ENCODE measurements around the gene CMKLR1.

The CMKLR1 gene

DNA sequence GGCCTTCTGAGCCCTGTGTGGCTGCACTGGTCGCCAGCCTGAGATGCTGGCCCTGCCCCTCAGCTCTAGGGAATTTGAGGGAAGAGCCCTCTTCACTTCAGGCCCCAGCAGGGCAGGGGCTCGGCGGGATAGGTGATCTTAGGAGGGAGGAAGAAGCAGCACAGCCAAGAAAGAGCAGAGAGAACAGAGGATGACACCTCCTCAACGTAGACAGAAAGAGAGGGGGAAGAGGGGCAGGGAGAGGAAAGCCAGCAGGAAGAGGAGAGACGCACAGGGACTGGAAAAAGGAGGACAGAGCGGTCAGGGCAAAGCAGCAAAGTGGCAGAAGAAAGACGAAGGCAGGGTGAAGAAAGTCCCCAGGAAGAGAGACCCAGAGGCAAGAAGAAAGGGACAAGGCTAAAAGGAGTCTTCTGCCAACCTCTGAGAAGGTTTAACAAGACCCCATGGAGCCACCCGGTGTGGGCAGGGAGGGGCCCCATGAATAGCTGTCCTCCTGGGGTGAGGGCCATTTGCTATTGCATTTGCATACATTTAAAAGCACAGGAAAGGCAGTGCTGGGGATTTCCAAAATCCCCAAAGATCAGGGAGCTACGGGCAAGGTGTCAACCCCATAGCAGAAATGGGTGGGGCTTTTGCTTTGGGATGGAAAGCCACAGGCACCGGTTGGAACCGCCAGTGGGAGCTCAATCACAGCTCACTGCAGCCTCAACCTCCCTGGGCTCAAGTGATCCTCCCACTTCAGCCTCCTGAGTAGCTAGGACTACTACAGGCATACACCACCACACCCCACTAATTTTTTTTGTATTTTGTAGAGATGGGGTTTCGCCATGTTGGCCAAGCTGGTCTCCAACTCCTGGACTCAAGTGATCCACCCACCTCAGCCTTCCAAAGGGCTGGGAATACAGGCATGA is 22.7 kb downstream of the CMKLR1 start:
- DNase-seq (ENCODE audit: low read depth in 2 of 2), result no peak

DNA sequence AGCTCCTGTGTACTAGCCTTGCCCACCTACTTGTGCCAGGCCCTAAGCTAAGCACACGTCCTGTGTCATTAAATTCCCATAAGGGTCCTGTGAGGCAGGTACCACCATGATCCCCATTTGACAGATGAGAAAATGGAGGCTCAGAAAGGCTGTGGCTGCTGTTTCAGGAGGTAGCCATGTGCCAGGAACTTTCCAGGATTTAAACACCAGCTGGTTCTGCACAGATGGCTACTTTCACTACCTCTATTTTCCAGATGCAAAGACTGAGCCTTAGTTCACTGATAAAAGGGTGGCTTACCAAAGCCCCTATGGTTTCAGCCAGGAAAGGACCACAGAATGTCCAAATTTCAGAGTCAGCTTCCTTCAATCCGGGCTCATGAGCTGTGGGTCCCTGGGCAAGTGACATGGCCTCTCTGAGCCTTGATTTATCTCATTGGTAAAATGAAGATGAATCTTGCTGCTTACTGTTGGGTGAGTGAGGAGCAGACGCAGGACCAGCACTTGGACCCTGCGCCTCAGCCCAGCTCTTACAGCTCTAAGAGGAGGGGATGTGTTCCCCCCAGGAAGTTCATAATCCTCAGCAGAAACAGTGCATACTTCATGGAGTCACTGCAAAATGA is 23.5 kb downstream of the CMKLR1 start:
- no peak for DNase-seq (ENCODE audit: low read depth in 2 of 2)

DNA sequence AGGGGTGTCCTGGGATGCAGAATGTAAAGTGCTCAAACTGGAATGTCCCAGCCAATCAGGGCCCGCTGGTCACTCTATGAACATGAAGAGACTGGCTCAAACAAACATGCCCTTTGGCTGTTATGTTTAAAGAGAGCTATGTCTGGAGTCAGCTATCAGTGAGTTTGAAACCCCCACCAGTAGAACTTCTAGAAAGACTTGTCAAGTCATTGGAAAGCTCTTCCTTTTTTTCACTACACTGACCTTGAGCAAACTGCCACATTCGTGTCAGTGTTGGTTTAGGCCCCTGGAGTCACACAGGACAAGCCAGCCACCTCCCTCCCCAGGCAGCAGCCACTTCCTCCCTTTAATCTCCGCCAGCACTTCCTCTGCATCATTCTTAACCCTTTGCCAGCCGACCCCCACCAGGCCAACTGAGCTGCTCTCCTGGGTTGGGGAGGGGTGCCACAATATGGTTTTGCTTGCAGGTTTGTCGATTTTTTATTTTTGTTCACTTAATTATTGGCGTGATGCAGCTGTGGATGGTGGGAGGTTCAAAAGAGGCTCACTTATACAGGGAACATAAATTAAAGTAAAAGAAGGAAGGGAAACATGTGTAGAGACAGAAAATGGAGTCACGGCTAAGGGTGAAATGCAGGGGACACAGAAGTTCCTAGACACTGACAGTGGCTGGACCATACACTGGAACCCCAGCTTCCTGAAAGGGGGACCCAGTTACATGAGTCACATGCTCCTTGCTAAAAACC is 25.3 kb downstream of the CMKLR1 start:
- no peak for DNase-seq (ENCODE audit: low read depth in 2 of 2)

DNA sequence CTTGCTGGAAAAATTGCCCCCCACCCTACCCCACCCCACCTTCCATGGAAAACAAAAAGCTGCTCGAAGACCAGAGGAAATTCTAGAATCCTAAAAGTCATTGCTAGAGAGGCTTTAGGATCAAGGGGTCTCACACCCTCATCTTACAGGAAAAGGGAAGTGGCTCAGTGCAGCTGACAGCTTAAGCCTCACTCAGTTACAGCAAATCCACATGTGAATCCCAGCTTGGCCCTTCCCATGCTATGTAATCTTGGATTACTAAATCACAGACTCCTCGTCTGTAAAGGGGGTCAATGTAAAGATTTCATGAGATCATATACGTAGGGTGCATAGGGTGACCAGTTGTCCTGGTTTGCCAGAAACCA is 25.9 kb downstream of the CMKLR1 start:
- DNase-seq (ENCODE audit: low read depth in 2 of 2), result no peak

DNA sequence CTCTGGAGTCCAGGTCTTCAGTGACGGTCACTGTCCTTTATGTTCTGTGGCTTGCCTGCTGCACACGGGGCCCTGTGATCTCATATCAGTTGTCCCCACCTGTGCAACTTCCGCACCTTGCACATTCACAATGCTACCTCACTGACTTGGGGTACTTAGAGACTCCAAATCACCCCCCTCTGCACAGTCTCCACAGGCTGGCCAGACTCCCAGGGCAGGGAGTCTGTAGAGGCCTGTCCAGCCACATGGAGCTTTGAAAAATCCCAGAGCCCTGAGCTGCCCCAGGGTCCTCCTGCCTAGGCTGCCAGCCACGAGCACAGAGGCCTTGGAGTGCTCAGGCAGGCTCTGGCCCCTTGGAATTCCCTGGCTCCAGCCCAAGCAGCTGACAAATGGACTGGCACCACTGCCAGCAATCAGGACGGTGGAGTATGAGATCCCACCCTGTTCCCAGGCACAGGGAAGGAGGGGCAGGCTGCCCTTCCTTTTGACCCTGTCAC is 26.4 kb downstream of the CMKLR1 start:
- DNase-seq (ENCODE audit: low read depth in 2 of 2), result no peak

DNA sequence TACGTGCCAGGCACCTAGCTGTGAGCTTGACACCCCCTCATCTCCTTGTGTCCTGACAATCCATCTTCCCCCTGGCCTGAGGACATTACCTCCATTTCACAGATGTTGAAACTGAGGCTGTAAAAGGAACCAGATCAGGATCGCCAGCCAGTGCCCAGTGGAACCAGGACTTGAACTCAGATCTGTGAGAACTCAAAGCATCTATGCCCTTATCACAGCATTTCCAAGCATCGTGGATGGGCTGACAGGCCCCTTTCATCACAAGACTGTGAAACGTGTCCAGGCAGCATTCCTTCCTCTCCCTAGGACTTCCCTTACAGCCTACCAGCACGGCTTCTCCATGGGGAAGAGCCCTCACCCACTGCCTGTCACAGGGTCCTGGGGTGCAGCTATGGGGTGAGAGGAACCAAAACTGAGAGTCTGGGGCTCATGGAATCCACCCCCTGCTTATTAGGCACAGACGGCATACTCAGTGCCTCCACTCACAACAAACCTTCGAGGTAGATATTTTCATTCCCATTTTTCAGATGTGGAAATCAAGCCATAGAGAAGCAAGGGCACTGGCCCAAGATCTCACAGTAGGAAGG is 26.9 kb downstream of the CMKLR1 start:
- no peak for DNase-seq (ENCODE audit: low read depth in 2 of 2)

DNA sequence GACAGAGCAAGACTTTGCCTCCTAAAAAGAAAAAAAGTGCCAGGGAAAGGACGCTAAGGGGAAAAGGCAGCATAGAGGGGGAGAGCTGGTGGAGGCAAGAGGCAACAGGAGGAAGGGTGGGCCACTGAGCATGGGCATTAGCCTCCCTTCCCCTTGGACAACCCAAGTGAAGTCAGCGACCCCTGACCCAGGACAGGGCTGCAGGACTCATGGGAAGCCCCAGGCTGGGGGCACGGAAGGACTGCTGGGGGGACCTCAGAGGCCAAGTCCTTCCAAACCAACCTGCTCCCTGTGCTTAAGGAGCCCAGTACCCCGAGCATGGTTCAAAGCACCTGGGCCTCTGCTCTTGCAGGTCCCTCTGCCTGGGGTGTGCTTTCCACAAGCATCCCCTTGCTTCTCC is 27.5 kb downstream of the CMKLR1 start:
- DNase-seq (ENCODE audit: low read depth in 2 of 2), result no peak

DNA sequence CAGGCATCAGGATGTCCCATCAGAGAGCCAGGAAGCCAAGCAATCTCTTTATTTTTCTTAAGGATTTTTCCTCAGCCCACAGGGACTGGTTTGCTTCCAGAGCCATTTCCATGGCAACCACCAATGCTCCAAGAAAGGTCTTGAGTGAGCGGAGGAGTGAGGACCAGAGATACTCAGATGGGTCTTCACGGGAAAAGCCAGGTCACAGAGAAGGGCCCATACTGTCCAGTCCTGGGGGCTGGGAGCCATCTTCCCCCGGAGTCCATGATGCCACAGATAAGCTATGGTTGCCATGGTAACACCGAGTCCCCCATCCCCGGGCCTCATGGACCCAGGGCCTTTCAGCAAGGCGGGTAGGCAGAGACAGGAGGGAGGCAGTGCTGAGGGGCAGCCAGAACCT is 28.6 kb downstream of the CMKLR1 start:
- no peak for DNase-seq (ENCODE audit: low read depth in 2 of 2)

DNA sequence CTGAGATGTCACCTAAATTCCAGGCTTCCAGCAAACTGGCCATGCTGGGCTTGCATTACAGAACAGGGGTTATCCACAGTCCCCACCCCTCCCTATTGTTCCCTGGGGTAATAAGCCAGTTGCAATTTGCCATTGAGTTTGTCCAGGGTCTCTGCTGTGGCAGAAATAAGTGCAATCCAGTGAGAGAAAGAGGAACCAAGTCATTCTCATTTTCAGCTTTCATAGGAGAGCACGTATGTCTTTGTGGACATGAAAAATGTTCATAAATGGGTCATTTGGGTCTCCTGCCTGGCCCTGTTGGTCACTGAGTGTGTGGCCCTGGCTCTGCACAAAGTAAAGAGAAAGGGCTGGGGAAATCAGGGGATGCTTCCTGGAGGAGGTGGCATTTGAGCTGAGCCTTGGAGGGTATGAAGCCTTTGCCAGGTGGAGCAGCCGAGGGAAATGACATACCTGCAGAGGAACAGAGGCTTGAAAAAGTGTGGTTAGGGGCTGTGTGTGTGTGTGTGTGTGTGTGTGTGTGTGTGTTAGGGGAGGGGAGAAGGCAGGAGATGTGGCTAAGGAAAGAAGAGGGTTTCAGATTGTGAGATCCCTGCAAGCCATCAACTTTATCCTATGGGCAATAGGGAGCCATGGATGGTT is 29.3 kb downstream of the CMKLR1 start:
- no peak for DNase-seq (ENCODE audit: low read depth in 2 of 2)

DNA sequence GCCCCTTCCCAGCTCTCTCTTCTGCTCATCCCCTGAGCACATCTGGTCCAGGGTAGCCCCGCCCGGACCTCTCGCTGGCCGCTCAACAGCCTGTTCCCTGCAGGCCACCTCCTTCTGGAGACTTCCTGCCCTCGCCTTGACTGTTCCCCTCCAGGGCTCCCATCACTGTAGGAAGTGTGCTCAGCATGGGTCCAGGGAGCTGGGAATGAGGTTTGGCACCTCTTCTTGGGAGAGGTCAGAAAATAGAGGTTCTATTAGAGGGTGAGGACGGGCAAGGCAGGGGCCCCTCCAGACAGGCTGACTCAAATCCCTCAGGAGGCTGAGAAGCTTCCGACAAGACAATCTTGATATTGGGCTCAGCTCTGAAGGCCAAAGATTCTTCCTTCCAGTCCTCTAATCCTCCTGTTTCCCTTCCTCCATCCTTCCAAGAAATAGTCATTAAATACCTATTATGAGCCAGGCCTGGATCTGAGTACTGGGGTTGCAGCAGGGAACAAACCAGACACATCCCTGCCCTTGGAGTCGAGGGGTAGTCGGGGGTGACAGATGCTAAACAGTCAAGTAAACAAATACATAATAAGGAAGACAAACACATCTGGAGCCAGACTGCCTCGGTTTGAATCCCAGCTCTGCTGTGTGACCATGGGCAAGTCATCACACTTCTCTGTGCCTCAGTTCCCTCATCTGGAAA is 30.6 kb downstream of the CMKLR1 start:
- DNase-seq (ENCODE audit: low read depth in 2 of 2), result no peak

DNA sequence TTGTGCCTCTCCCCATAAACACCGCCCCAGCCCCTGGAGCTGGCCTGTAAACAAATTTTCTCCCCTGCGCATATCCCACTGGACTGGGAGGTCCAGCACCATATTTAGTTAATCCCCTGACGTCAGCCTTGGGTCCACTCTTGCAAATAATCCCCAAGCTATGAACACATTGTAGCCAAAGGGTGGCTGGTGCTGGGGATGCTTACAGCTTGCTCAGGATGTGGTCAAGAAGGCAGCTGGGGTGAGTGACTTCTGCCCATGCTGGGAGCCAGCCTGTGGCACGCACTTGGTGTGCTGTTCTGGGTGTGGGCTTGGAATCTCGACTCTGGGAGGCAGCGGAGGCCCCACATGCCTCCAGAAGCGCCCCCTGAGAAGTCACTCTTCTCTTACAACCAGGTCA is 32.1 kb downstream of the CMKLR1 start:
- DNase-seq (ENCODE audit: low read depth in 2 of 2), result no peak

DNA sequence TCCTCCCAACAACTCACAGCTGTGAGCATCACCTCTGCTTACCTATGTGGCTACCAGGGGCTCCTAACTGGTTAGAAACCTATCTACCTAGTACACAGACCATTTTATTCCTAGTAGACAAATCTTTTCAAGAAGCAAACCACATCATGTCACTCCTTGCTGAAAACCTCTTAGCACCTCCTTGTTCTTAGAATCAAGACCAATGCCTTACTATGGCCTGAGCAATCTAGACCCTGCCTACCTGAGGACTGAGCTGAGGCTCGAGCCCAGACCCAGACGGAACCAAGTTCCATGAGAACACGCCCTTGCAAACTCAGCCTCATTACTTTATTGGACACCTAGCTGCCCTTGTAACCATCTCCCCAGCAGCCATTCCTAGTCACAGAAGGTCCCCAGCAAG is 32.6 kb downstream of the CMKLR1 start:
- DNase-seq (ENCODE audit: low read depth in 2 of 2), result no peak

DNA sequence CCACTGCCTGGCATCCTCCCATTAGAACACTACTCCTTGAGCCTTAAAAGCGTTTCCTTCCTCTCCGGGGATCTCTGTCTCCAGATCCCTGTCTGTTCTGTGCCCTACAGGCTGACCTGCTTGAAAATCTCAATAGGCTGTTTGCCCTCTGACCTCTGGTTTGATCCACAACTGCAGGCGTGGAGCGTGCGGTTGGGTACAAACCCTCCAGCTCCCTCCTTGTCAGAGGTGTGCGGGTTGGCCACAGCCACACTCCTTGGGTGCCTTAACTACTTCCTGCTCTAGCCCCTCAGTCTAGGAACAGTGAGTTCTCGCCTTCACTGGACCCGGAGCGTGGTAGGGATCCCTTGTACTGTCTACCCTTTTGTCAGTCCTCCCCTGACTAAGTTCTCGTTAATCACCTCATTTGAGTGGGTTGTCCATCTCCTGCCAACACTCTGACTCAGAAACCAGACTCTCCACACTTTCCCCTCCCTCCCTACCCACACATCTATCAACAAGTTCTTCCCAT is 33.1 kb downstream of the CMKLR1 start:
- peak; percentile 6 to 14 for DNase-seq (ENCODE audit: low read depth in 2 of 2)

DNA sequence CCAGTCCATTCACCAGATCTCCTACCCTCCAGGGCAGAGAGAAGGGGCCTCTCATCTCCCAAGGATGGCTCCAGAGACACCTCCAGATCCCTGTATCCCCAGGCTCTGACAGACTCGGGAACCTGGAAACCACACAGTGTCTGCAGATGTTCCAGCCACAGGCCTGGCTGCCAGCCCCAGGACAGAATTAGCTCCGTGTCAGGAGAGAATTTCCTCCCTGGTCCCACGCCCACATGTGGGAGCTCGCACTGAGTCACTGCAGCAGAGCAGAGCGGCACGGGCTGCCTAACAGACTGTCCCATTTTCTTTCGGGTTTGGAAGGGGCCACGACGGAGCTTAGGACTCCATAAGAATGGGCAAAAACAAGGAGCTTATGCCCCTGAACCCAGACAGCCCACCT is 33.6 kb downstream of the CMKLR1 start:
- DNase-seq (ENCODE audit: low read depth in 2 of 2), result peak; percentile 60 to 69

DNA sequence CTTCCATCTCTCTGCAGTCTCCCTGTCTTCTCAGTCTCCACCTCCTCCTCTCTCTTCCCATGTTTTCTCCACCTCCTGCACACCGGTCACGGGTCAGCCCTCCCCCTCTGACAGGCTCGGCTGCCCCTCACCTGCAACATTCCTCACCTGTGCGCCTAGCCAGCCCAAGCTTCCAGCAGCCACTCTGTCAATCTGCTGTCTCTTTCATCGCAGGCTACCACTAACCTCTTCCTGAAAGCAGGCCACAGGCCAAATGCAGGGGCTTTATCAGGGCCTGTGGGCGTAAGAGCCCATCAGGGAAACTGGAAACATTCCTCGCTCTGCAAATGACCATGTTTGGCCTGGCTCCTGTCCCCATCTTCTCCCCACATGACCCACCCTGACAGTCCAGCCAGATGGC is 34.5 kb downstream of the CMKLR1 start:
- DNase-seq (ENCODE audit: low read depth in 2 of 2), result no peak

DNA sequence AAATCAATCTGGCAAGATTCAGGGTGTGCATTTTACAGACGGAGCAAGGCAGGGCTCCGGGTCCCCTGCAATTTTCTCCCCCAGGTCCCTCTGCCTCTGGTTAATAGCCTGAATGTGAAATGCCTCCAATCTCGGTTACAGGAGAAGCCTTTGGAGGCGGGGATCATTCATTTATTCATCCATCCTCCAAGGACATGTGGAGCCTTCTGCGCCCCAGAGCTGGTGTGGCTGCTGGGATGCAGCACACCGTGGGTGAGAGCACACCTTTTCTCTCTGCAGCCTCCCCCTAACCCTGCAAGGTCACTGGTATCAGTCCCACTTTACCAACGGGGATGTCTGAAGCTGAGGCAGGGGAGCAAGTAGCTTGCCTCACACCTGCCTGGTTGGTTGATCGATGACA is 35.4 kb downstream of the CMKLR1 start:
- no peak for DNase-seq (ENCODE audit: low read depth in 2 of 2)

DNA sequence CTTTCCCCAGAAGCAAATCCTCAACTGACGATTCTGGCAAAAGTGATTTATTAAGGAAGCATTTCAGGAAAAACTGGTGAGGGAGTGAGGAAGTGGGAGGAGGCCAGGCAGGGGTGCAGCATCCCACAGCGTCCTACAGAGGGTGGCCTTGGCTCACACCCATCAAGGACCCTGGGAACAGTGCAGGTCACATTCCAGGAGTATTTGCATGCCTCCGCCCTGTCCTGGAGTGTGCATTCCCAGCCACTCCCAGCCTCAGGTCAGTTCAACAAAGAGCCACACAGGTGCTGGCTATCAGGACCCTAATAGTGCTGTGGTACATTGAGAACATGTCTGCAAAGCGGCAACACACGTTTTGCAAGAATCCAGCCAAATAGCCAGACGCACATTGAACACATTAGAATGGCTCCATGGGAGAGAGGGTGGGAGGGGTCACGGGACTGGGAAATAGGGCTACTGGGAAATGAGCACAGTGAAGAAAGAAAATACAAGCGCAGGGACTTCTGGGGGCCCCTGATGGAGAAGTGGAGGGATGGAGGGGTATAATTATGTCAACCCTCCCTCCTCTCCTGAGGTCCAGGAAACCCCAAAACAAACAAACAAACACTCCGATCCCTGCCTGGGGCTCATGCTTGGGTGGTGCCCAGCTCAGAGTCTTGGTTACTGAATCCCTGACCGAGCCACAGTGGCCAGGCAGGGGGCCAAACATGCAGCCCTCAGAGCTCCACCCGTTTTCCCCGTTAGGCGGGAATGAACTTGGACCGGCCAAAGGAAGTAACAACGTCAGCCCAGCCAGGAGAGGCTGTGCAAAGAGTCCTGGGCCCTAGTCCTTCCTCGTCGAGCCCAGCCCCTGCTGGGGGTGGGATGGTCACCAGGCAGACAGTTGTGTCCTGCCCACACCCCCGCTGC is 36.5 kb downstream of the CMKLR1 start:
- DNase-seq (ENCODE audit: low read depth in 2 of 2), result no peak

DNA sequence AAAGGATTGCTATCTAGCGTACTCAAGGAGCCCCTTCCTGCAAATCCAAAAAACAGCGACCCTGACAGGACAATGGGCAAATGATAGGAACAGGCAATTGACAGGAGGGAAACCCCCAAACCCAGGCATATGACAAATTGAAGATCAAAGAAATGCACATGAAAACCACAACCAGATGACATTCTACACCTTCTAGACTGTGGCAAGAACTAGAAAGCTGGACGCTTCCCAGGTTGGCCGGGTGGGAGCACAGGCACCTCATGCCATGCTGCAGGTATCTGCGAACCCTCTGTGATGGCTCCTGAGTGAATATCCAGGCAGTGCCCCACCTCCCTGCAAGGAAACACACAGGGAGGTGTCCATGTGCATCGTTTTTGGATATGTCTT is 37.1 kb downstream of the CMKLR1 start:
- DNase-seq (ENCODE audit: low read depth in 2 of 2), result no peak

DNA sequence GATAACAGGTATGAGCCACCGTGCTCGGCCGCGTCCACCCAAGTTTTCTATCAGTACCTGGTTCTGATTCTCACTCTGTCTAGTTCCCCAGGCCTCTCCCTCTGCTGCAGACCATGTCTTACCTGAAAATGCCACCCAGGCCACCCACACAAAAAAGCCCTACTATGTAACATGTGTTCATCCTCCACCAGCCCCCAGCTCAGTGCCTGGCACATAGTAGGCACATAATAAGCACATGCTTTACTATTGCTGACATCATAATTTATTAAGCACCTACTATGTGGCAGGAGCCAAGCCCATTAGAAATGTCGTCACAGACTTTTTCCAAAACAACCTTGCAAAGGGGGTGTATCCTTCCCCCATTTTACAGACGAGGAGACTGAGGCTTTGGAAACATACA is 37.8 kb downstream of the CMKLR1 start:
- no peak for DNase-seq (ENCODE audit: low read depth in 2 of 2)

Measured in fibroblast of skin of left quadriceps (primary cell).